Panc1 (cell line): ENCODE results near the gene UNC80. TPM values are rescaled to one million over a fixed set of nuclear protein-coding genes. Genes with fewer than 3 reads are reported as not detected.

Source experiments
- ATAC-seq: fragments of 200-7000 bp; cut with Tn5 transposase; 2 replicates; pipeline ENCODE4 v1.9.1; 2020; ENCODE audit warnings: mild to moderate bottlenecking, moderate library complexity
- BruUV-seq: library from RNA; stranded (reverse); fragments of 400-500 nt; replicated peaks from 2 replicates; lab custom pipeline; 2021; lab: Mats Ljungman, UMichigan
- CTCF ChIA-PET: fragments of 300-600 bp; sonication (Branson Sonifier 250); formaldehyde crosslinking; loops from one replicate; lab custom pipeline; 2022; ENCODE audit warnings: antibody characterized with exemption; lab: Charles Lee
- POLR2A ChIA-PET: fragments of 300-600 bp; sonication (Branson Sonifier 250); formaldehyde crosslinking; loops from one replicate; lab custom pipeline; 2022; ENCODE audit warnings: antibody characterized with exemption; lab: Charles Lee
- DNase-seq: peaks from one replicate; pipeline ENCODE4 v3.0.0-alpha.2; 2010; ENCODE audit warnings: low read depth, low spot score
- H3K27ac ChIP-seq: 2 replicates; pipeline ENCODE4 v1.5.1; 2011; ENCODE audit warnings: mild to moderate bottlenecking, low read length, inconsistent platforms
- H3K27me3 ChIP-seq: fragments of 200-500 bp; sonication (Bioruptor generic); 2 replicates; pipeline ENCODE4 v1.6.0; 2014; ENCODE audit warnings: low read length, inconsistent platforms; ENCODE audit not compliant: control insufficient read depth, insufficient read depth
- H3K36me3 ChIP-seq: fragments of 200-500 bp; sonication (Bioruptor generic); 2 replicates; pipeline ENCODE4 v1.5.1; 2014; ENCODE audit warnings: inconsistent platforms, mild to moderate bottlenecking, low read length, moderate library complexity; ENCODE audit not compliant: control insufficient read depth, insufficient read depth
- H3K4me1 ChIP-seq: 2 replicates; pipeline ENCODE4 v1.5.1; 2011; ENCODE audit warnings: inconsistent platforms, mild to moderate bottlenecking, low read length, moderate library complexity; ENCODE audit not compliant: control insufficient read depth, insufficient read depth
- H3K4me3 ChIP-seq, 2 experiments: 2 replicates each; pipeline ENCODE4 v1.5.1; 2011 to 2012; ENCODE audit warnings: low read depth in 2 of 2, low read length in 2 of 2, mild to moderate bottlenecking in 2 of 2, inconsistent platforms in 1 of 2, moderate library complexity in 1 of 2
- H3K9me3 ChIP-seq: fragments of 200-500 bp; sonication (Bioruptor generic); 2 replicates; pipeline ENCODE4 v1.5.1; 2014; ENCODE audit warnings: low read depth, mild to moderate bottlenecking, inconsistent platforms, low read length, moderate library complexity; ENCODE audit not compliant: control insufficient read depth, insufficient read depth
- POLR2AphosphoS5 ChIP-seq: IDR thresholded peaks from 2 replicates; pipeline ENCODE4 v1.6.1; 2012; ENCODE audit warnings: mild to moderate bottlenecking, low read depth, low read length, moderate library complexity
- SIN3A ChIP-seq: IDR thresholded peaks from 2 replicates; pipeline ENCODE4 v1.6.1; 2012; ENCODE audit warnings: low read depth, mild to moderate bottlenecking, low read length, moderate library complexity, borderline replicate concordance; ENCODE audit not compliant: insufficient read depth
- TCF7L2 ChIP-seq: IDR thresholded peaks from 2 replicates; pipeline ENCODE4 v1.6.1; 2011; ENCODE audit warnings: mild to moderate bottlenecking, low read depth, low read length, inconsistent platforms
- in situ Hi-C: cut with HindIII; loops from 2 replicates; pipeline ENCODE4 v1.10.0; 2016; ENCODE audit warnings: low sequenced_read_pairs, low pct_unique_long_range_greater_than_20kb
- intact Hi-C: fragments of 100-400 bp; cut with micrococcal nuclease; formaldehyde crosslinking; loops from one replicate; pipeline ENCODE4 v1.10.0; 2022; ENCODE audit not compliant: unreplicated experiment
- total RNA-seq: library from RNA; stranded (reverse); gene quantifications from one replicate; pipeline ENCODE4 v1.2.1, GENCODE V29; 2021; ENCODE audit not compliant: unreplicated experiment
- TF ChIP-seq, protein P1 (sequence below): fragments of 450-650 bp; IDR thresholded peaks from 2 replicates; pipeline ENCODE4 v1.5.1; 2017; ENCODE audit warnings: mild to moderate bottlenecking
- TF ChIP-seq, protein P2 (sequence below), 2 experiments: IDR thresholded peaks; 2 replicates each; pipeline ENCODE4 v1.6.1; 2011 to 2012; ENCODE audit warnings: low read depth in 2 of 2, control low read depth in 1 of 2, low read length in 1 of 2, mild to moderate bottlenecking in 1 of 2, moderate library complexity in 1 of 2; ENCODE audit not compliant: insufficient read depth in 1 of 2

Gene UNC80
- total RNA-seq, 1 experiment from 2014 or later = 0.08 TPM

DNA sequence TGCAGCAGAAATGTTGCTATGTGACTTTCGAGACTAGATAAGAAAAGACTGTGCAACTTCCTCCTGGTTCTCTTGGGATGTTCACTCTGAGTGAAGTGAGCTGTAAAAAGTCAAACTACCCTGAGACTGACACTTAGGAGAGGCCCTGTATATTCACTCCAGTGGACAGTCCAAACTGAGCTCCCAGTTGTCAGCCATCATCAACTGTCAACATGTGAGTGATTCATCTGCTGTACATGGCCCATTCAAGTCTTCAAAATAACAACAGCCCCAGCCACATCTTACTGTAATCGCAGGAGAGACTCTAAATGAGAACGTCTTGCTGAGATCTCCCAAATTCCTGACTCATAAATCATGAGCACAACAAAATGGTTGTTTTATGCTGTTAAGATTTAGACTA is 8.5 kb upstream of the UNC80 start:
- Histone ChIP-seq H3K4me1 (no peaks in the 10 kb centered on the region), H3K27me3 (0 out of 2 replicates have a peak, but pooled peaks cover 3% of the 10 kb centered on the region), H3K9me3 (no peaks in the 10 kb centered on the region), H3K4me3 (no peak overlapping the region), H3K27ac (no peak overlapping the region), H3K36me3 (no peaks in the 10 kb centered on the region)
- in situ Hi-C loops (no loop called here), intact Hi-C loops (no loop called here)
- no TSS peak for BruUV-seq
- ChIA-PET CTCF (no interaction called here), POLR2A (no interaction called here)
- ATAC-seq (no peak), DNase-seq (no peak)
- no peak for TF ChIP-seq TCF7L2

DNA sequence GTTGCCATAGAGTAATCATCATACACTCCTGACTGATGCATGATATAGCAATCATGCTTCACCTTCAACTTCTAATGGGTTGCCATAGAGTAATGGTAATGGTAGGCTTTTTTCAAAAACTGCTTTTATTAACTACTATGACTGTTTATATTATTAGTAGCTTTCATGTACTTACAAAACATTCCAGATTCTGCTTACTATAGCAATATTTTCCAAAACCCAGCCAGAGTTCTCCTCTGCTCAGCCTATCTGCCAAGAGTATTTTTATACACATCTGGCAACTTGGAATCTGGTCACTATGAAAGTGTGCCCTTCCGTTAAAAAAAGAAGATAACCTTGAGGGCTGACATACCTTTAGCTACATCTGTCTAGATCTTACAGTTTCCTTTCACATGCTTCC is 5.0 kb upstream of the UNC80 start:
- Histone ChIP-seq H3K4me1 (no peaks in the 10 kb centered on the region), H3K4me3 (no peak overlapping the region), H3K36me3 (no peaks in the 10 kb centered on the region; the same call in 1 of the 2 replicates), H3K9me3 (no peaks in the 10 kb centered on the region), H3K27ac (no peak overlapping the region), H3K27me3 (peaks cover 5% of the 10 kb centered on the region; the same call in 1 of the 2 replicates)
- intact Hi-C loops = no loop called here
- no TSS peak for BruUV-seq
- ATAC-seq = no peak
- ChIA-PET CTCF (no interaction called here), POLR2A (no interaction called here)
- TF ChIP-seq TCF7L2 (no peak), POLR2AphosphoS5 (no peak), SIN3A (no peak)
- TF ChIP-seq, protein P1, sequence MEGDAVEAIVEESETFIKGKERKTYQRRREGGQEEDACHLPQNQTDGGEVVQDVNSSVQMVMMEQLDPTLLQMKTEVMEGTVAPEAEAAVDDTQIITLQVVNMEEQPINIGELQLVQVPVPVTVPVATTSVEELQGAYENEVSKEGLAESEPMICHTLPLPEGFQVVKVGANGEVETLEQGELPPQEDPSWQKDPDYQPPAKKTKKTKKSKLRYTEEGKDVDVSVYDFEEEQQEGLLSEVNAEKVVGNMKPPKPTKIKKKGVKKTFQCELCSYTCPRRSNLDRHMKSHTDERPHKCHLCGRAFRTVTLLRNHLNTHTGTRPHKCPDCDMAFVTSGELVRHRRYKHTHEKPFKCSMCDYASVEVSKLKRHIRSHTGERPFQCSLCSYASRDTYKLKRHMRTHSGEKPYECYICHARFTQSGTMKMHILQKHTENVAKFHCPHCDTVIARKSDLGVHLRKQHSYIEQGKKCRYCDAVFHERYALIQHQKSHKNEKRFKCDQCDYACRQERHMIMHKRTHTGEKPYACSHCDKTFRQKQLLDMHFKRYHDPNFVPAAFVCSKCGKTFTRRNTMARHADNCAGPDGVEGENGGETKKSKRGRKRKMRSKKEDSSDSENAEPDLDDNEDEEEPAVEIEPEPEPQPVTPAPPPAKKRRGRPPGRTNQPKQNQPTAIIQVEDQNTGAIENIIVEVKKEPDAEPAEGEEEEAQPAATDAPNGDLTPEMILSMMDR = no peak
- TF ChIP-seq, protein P2, sequence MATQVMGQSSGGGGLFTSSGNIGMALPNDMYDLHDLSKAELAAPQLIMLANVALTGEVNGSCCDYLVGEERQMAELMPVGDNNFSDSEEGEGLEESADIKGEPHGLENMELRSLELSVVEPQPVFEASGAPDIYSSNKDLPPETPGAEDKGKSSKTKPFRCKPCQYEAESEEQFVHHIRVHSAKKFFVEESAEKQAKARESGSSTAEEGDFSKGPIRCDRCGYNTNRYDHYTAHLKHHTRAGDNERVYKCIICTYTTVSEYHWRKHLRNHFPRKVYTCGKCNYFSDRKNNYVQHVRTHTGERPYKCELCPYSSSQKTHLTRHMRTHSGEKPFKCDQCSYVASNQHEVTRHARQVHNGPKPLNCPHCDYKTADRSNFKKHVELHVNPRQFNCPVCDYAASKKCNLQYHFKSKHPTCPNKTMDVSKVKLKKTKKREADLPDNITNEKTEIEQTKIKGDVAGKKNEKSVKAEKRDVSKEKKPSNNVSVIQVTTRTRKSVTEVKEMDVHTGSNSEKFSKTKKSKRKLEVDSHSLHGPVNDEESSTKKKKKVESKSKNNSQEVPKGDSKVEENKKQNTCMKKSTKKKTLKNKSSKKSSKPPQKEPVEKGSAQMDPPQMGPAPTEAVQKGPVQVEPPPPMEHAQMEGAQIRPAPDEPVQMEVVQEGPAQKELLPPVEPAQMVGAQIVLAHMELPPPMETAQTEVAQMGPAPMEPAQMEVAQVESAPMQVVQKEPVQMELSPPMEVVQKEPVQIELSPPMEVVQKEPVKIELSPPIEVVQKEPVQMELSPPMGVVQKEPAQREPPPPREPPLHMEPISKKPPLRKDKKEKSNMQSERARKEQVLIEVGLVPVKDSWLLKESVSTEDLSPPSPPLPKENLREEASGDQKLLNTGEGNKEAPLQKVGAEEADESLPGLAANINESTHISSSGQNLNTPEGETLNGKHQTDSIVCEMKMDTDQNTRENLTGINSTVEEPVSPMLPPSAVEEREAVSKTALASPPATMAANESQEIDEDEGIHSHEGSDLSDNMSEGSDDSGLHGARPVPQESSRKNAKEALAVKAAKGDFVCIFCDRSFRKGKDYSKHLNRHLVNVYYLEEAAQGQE (IDR thresholded peaks at IDR 0.05; ENCODE audit: insufficient read depth in 1 of 2, low read depth in 2 of 2, low read length in 1 of 2) = no peak
- in situ Hi-C loops = no loop called here
- DNase-seq = no peak

DNA sequence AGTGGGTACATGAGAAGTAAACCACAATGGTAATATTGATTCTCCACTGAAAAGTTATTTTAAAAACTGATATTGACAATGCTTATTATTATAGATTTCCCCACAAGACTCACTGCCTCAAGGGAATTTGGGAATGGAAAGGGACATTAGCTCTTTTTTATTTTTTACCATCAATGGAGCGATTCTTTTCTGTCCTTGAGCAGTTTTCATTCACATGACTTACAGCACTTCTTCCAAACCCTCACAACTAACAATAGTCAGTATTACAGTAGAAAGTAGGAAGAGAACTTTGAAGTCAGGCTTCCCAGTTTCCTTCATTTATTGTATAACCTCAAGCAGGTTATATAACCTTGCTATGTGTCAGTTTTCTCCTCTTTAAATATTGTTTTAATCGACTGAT is 4.3 kb upstream of the UNC80 start:
- H3K27me3 ChIP-seq = peaks cover 6% of the 10 kb centered on the region
- DNase-seq (no peak), ATAC-seq (no peak)
- H3K36me3 ChIP-seq = no peaks in the 10 kb centered on the region; the same call in 1 of the 2 replicates
- H3K4me3 ChIP-seq = no peak overlapping the region
- in situ Hi-C loops = no loop called here
- POLR2A ChIA-PET = no interaction called here
- no peaks in the 10 kb centered on the region for H3K9me3 ChIP-seq
- TF ChIP-seq SIN3A = no peak
- TF ChIP-seq, protein P1 = no peak
- no peak for TF ChIP-seq TCF7L2
- no peak for TF ChIP-seq POLR2AphosphoS5
- TF ChIP-seq, protein P2 (IDR thresholded peaks at IDR 0.05; ENCODE audit: insufficient read depth in 1 of 2, low read depth in 2 of 2, low read length in 1 of 2) = no peak
- CTCF ChIA-PET = no interaction called here
- no peaks in the 10 kb centered on the region for H3K4me1 ChIP-seq
- no TSS peak for BruUV-seq
- intact Hi-C loops = no loop called here
- H3K27ac ChIP-seq = no peak overlapping the region
